NCI-H128 (cell line): ENCODE data around the gene NFAM1.

ENCODE experiments used
- DNase-seq: peaks from one replicate; lab custom pipeline; 2025; ENCODE audit not compliant: unreplicated experiment; lab: John Stamatoyannopoulos, UW

The NFAM1 gene

DNA sequence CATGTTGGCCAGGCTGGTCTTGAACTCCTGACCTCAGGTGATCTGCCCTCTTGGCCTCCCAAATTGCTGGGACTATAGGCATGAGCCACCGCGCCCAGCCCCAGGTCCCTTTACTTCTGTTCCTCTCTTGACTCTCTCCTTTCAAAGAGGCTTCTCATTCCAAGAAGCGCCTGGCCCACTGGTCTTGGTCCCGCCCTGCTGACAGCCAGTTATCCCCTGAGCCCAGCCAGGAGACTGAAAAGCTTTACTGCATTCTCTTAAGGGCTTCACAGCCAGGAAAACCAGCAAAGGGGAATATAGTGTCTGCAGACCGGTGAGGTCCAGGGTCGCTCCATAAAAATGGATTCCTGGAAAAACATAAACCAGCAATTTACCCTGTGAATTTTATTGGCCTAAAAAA, 68.3 kb downstream of the NFAM1 start:
- no peak for DNase-seq

DNA sequence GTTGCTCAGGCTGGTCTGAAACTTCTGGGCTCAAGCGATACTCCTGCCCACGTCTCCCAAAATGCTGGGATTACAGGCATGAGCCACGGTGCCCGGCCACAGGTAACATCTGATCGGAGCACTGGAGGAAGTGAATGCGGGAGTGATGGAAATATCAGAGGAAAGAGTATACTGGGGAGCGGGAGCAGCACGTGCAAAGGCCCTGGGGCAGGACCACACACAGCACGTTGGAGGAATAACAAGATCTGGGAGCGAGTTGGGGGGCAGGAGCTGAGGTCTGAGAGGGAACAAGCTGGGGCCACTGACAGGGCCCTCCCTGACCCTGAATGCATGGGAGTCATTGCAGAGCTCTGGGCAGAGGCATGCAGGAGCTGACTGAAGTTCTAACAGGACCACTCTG, 70.7 kb downstream of the NFAM1 start:
- no peak for DNase-seq

- no peak for DNase-seq
Measured at GRCh38 chr22:42360348-42360747, 71.9 kb downstream of the NFAM1 start.

GRCh38 chr22:42358643-42359558, 73.3 kb downstream of the NFAM1 start:
- no peak for DNase-seq

DNA sequence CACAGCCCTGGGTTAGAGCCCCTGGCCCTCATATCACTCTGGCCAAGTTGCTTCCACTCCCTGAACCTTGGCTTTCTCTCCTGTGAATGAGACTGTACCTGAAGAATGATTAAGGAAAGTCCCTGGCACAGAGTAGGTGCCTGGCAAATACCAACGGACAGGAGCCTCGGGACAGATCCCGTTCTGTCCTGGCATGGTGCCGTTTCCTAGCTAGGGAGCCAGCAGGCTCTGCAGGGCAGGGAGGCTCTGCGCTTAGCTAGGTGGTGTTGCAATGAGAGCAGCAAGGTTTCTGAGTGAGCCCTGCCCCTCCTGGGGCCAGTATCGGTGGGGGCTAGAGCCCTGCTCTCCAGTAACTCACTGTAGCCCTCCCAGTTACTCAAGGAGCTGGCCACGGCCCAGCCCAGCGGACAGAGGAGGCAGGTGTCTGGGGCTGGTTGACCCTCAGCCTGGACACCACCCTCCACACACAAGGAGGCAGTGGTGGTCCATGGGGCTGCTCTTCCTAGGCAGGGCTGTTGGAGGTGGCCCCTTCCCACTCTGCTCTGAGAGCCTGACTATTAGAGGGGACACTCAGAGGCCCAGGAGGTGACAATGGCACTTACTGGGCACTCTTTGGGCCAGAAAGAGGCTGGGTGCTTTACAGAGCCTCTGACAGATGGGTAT, 74.4 kb downstream of the NFAM1 start:
- no peak for DNase-seq

- DNase-seq, result no peak
Measured at GRCh38 chr22:42357221-42357620, 75.0 kb downstream of the NFAM1 start.

- DNase-seq, result no peak
Measured at GRCh38 chr22:42356533-42356932, 75.7 kb downstream of the NFAM1 start.

DNA sequence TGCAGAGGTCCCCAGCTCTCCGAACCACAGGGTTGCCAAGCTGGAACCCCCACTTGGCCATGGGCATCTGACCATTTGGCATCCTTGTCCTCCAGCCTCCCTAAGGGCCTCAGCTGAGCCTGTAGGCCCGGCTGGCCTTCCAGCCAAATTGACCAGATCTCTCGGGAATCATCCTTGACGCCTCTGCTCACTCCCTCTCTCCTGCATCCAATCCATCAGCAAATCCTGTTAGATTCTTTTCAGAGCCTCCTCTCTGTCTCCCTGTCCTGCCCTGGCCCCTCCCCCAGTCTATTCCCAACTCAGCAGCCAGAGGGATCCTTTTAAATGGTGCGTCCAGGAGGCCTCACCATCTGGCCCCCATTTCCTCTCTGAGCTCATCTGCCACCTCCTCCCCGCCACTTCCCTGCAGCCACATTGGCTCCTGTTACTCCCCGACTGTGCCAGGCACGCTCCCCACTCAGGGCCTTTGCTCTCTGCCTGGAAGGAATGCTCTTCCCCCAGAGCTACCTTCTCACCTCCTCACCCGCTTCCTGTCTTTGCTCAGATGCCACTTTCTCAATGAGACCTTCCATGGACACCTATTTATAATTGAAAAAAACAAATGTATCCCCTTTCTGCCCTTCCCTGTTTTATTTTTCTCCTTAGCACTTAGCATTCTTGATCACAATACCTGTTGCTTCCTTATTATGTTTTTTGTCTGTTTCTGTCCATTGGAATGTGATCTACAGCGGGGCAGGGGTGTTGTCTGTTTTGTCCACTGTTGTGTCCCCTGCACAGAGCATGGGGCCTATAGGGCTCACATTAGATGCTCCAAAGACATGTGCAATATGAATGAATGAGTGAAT, 78.1 kb downstream of the NFAM1 start:
- DNase-seq, result no peak

DNA sequence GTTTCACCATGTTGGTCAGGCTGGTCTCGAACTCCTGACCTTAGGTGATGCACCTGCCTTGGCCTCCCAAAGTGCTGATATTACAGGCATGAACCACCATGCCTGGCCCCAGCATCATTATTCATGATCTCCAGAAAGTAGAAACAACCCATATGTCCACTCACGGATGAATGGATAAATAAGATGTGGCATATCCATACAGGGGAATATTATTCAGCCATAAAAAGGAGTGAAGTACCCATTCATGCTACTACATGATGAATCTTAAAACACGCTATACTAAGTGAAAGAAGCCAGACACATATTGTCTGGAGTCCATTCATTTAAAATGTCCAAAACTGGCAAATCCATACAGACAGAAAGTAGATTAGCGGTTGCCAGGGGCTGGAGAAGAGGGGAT, 81.8 kb downstream of the NFAM1 start:
- DNase-seq, result no peak

GRCh38 chr22:42347281-42347824, 84.8 kb downstream of the NFAM1 start:
- DNase-seq, result no peak

DNA sequence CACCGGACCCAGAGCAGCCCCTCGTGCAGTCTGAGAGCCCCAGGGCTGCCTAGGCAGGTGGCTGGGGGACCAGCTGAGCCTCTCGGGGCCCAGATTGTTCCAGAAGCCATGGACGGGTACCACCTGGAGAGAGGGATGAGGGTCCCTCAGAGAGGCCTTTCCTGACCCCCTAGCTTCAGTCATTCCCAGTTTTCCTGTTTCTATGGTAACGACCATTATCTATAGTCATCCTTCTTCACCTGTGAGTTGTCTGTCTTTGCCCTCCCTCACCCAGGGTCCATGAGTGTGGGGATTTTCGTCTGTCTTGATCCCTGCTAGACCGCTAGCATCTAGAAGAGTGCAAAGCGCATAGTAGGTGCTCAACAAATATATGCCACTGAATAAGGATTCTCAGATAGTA, 85.5 kb downstream of the NFAM1 start:
- no peak for DNase-seq

GRCh38 chr22:42345458-42345857, 86.7 kb downstream of the NFAM1 start:
- no peak for DNase-seq

- no peak for DNase-seq
Measured at GRCh38 chr22:42344361-42344905, 87.8 kb downstream of the NFAM1 start.

GRCh38 chr22:42343531-42344081, 88.6 kb downstream of the NFAM1 start:
- no peak for DNase-seq

- DNase-seq, result no peak
Measured at GRCh38 chr22:42343121-42343454, 89.1 kb downstream of the NFAM1 start.

DNA sequence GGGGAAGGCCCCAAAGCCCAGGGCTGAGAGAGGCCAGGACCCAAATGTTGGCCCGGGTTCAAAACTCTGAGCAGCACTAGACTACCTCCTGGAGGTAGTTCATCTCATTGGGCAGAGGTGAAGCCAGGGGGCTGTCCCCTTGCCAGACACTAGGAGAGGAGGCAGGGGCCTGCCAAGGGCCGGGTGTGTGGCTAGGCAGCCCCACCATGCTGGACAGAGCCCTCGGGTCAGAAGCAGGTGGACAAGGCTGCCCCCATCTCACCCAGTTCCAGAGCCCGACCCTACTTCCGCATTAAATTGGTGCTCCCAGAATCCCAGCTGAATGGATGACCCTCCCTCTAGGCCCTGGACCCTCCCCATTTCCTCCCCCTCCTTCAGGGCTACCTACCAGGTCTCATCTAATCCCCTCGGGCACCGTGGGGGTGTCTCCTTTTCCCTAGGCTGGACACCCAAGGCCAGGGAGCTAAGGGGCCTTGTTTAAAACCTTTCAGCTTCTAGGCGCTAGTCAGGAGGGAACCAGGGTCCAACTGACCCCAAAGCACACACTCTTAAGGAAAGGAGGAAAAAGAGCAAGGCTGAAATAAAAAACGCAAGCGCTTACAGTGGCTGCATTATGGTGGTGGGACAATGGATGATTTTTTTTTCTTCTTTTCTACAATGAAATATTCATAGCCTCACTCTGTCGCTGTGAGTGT, 89.6 kb downstream of the NFAM1 start:
- DNase-seq, result no peak

DNA sequence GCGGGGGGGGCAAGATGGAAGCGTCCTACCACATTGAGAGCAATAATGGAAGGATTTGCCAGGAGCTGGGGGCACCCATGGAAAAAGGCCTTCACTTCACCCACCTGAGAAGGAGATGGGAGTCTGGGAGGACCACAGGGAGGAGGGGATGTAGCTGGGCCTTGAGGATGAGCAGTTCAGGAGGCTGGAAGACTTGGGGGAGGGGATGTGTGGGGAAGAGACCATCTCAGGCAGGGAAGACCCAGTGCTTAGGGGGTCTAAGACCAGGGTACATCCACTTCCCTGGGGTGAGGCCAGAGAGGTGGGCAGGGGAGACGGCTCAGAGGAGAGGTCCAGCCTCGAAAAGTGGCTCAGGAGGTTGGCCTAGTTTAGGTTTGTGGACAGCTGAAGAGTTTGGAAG, 90.4 kb downstream of the NFAM1 start:
- DNase-seq, result no peak

DNA sequence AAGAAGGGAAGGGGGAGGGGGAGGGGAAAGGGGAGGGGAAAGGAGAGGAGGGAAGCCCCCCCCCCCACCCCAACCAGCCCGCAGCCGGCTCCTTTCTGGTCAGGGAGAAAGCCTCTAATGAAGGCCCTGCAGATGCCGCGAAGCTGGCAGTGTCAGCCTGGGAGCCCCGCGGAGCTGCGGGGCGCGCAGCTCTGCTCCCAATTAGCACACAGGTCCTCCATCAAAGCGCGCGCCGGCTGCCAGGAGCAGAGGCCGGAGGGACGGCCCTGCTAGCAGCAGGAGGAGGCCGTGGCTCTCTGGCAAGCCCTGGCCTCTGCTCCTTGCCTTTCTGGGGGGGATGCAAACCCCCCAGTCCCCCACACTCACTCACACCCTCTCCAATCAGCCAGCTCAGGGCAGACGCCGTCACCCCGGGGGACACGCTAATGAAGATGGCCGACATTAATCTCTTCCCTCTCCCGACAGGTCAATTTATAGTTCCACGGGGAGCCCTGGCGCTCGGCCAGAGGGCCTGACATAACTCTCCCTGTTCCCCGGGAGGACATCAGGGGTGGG, 91.3 kb downstream of the NFAM1 start:
- DNase-seq, result no peak

GRCh38 chr22:42340150-42340549, 92.1 kb downstream of the NFAM1 start:
- DNase-seq, result no peak

- no peak for DNase-seq
Measured at GRCh38 chr22:42338479-42338878, 93.7 kb downstream of the NFAM1 start.
